Medulla oblongata (tissue), 1 donor: ENCODE measurements around the gene CLSTN1.
"Not testable (repeated sequence)": the region's sequence is repeated elsewhere in the genome, so short reads cannot be mapped to it uniquely, and the experiment has no call there.

Source experiments
- DNase-seq: peaks from one replicate; pipeline ENCODE4 v3.0.0-alpha.2; 2015; ENCODE audit errors: extremely low spot score

Gene CLSTN1

DNA sequence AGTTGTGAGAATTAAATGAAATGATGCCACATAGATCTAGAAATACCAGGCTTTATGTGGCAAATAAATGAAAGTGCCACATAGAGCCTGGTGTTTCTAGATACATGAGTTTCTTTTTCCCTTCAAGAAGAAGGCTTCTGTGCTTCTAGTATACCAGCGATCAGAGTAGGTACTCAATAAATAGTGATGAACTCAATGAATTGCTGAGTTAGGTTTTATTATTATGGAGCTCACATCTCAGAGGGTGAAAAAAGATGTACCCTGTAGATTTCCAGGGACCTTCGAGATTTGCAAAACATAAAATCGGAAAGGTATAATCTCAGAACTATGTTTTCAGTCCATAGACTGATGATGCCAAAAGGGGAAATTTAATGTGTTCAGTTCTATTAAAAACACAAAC is 2.3 kb upstream of the CLSTN1 start:
- DNase-seq, result no peak

DNA sequence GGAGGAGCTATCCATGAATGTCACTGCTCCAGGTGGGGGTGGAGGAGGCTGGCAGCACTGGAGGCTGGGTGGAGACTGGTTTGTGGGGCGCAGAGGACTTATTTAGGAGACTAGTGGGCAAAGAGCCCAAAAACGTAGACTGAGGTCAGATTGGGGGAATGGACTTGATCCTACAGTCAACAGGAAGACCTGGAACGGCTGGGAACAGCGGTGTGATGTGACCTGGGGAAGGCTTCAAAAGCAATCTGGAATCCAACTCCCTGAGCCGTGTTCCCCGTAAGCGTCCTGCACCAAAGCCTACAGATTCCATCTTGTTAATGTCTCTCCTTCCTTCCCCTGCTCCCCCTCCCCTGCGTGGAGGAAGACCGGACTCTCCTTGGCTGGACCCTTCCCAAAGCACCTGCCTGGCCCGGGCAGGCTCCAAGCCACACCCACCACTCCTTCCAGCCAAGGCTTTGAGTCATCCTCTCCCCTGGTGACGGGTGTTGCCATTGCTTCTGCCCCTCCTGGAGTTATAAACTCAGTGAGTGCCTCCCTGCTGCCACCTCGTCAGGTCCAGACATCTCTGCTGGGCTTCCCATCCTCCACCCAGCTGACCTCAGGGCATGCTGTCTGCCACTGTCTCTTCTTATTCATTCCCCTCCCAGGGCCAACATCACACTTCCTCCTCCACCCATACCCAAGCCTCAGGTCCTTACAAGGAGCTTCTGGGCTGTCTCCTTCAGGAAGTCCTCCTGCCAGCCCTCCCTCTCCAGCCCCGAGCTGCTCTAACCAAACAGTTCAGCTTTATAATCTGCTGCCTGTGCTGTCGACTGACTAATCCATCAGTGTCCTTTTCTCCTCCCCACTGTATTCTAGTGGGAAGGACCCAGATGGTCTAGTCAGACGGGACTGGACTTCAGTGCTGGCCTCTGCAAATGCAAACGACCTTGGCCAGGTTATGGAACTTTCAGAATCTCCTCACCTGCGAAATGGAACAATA is 1.6 kb upstream of the CLSTN1 start:
- peak; percentile 59 for DNase-seq

DNA sequence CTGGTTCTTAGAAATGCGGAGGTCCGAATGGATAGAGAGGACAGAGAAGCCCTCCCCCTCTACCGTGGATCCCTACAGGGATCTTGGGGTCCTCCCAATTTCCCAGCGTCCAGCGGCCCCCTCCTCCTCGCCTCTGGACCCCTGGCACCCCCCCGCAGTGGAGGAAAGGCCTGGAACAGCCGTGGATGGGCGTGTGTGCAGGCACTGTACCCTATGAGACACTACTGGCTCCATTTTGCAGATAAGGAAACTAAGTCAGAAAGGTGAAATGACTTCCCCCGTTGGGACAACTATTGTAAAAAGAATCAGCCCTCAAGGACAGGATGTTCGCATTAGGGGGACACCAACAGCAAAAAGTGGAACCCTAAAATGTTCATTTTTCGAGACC is 931 bp upstream of the CLSTN1 start:
- no peak for DNase-seq

DNA sequence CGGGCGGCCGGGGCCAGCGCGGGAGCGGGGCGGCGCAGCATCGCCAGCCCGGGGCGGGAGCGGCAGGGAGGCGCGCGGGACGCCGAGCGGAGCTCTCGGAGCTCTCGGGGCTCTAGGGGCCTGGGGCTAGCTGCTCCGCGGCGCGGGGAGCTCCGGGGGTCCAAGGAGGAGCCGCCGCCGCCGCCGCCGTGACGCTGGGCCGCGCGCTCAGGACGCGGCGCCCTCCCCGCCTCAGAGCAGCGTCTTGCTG is 147 bp downstream of the CLSTN1 start:
- DNase-seq, result no peak

DNA sequence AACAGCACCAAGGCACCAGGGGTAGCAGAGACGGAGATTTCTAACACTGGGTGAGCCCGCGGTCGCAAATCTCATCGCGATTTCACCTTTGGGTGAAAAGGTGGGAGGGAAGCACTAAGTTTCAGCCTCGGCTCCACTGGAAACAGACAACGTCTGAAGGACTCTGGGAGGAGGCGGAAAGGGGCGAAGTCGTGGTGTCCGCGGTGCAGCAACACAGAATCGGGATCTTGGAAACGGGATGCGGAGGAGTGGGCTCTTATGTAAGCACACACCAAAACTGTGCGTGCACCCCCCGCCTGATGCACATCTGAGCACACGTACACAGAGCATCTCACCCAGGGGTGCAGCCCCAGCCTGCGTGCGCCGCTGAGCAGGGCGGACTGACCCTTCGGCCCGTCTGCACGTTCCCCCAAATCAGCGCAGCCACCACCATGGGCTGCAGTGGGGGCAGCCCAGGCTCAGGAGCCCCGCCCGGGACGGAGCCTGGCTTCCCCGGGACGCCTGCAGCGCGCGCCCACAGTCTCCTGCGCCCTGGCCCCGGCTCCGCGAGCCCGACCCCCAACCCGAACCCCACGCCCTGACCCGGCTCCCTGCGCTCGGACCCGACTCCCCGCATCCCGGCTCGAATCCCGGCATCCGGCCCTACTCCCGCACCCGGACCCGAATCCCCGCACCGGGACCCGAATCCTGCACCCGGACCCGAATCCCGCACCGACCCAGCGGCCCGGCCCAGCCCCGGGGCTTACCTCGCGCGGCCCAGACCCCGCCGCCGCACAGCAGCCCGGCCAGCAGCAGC is 670 bp downstream of the CLSTN1 start:
- no peak for DNase-seq

DNA sequence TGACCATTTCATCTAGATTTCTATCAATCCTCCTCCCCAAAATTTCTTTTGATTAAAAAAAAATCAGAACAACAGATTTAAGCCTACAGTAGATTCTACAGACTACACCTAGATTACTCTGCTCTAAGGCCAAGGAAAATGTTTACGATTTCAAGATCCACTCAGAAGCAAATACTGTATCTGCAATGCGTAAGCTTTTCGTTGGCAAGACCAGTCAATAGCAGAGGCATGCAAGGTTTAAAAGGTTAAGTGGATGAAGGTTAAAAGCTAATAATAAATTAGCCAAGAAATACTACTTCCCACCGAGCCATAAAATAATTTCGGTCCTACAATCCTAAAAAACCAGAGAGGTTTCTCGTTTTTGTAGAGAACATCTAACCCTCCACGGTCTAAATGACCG is 1.3 kb downstream of the CLSTN1 start:
- DNase-seq, result no peak

DNA sequence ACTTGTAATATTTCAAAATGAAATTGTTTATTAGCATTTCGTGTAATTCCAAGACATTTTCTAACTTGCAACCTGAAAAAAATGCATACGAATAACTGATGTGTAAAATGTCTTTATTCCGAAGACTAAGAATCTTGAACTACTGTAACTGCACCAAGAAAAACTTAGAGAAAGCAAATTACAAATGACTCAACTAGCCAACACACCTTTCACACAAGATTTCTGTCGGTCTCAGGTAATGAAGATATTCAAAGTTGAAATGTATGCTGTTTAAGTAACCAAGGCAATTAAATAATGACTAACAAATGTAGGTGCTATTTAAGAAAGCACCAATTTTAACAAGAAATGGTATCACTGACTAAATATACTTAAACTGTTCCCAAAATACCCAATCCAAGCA is 2.1 kb downstream of the CLSTN1 start:
- no peak for DNase-seq

DNA sequence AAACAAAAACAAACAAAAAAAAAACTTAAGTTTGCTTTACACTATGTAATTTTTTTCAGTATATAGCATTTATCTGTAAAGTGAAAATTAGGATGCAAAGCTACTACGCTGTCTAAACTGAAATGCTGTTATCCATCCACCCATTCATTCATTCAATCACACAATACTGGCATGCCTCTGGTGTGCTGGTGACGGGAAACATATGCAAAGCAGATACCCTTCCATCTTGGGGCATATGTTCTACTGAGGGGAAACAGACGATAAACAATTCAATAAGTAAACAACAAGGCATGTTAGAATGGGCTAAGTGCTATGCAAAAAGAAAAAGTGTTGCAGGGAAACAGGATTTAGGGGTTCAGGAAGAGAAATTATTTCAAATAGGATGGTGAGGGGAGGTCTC is 3.2 kb downstream of the CLSTN1 start:
- DNase-seq, result no peak

DNA sequence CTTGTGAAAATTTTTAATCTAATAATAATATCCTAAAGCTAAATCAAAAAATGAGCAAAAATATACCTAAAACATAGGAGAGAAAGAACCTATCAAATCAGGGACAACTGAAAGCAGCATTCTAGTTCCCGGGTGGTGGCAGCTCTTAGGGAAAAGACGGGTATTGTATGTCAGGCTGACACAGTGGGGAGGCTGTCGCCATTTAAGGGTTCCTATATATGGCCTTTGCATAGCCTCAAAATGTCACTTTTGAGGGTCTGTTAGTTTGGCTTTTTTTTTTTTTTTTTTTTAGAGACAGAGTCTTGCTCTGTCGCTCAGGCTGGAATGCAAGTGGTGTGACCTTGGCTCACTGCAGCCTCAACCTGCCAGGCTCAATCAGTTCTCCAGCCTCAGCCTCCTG is 6.0 kb downstream of the CLSTN1 start:
- DNase-seq, result no peak

DNA sequence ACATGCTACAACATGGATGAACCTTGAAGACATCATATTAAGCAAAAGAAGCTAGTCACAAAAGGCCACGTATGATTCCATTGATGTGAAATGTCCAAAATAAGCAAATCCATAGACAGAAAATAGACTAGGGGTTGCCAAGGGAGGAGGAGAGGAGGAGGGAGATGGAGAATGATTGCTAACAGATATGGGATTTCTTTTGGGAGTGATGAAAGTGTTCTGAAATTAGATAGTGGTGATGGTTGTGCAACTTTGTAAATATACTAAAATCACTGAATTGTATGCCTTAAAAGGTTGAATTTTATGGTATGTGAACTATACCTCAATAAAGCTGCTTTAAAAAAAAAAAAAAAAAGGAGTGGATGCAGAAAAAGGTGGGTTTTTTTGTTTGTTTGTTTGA is 7.6 kb downstream of the CLSTN1 start:
- no peak for DNase-seq

- no peak for DNase-seq
These were observed 8.6 kb downstream of the CLSTN1 start for GRCh38 chr1:9815150-9815549.

- no peak for DNase-seq
These were observed 9.1 kb downstream of the CLSTN1 start for GRCh38 chr1:9814619-9815018.

DNA sequence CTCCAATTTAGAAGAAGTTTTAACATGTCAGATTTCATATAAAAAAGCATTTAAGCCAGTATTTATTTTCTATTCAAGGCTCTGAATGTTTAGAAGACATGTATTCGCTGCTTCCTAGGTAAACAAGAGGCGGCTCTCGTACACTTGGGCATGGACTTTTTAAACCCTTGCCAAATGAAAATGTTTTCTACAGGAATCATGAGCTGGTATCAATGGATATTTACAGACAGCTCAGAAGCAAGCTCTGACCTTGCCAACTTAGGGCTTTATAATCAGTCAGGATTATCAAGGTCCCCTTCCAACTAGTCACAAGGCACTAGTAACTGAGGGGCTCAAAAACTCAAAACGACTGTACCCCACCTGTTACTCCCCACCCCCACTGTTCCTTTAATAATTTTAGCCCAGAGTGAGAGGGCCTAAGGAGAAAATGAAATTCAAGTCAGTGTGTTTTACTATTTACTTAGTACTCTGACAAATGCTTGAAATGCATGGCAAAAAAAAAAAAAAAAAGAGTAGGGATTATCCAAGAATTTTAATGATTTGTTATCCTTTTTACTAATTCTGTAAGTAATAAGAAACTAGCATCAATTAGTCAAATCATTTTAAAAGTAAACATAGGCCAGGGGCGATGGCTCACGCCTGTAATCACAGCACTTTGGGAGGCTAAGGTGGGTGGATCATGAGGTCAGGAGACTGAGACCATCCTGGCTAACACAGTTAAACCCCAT is 12.4 kb downstream of the CLSTN1 start:
- no peak for DNase-seq

DNA sequence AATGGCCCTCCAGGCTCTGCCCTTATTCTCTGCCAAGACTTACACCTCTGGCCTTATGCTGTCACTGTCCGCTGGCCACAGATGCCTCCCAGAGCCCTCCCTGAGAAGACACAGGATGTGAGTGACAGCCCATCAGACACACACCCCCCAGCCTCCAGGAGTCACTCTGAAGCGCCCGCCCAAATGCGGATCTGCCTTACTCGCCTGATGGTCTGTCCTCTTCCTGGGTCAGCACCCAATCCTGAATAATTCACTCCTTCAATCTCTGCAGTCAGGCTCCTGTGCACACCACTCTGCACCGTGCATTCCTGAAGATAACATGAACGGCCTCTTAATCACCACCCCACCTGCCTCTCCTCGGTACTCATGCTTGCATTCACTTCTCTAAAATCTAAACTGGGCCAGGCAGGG is 14.7 kb downstream of the CLSTN1 start:
- DNase-seq, result no peak

DNA sequence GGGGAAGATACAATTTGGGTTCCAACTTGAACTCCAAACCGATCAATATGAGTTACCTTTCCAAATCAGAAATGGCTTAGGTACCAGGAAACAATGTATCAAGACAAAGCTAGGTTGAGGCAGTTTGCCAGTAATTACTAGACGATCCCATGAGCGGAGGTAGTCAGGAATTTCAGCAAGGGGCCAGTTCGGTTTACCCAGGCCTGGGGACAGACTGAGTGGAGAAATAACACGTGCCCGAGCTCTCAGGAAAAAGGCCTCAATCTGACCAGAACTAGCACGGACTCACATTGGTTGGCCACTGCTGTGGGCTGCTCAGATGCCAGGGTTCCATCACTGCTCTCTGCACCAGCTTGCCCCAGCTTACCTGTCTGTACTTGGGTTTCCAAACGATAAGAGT is 15.3 kb downstream of the CLSTN1 start:
- no peak for DNase-seq

DNA sequence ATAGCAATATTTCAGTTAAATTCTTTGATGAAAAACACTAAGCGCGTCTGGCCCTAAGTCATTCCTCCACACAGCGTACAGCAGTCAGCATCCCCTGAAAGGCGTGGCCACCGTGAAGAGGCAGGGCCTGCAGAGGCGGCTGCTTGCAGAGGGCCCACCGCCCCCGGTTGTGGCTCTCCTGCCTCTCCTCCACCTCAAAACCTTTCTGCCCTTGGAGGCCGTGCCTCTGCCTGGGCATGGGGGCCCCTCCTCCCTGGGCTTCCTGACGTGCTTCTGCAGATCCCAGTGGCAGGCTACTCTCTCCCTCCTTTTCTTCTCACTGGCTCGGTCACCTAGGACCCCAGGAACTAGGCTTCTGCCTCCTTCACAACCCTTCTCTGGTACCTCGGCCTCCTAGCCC is 16.2 kb downstream of the CLSTN1 start:
- DNase-seq, result no peak

DNA sequence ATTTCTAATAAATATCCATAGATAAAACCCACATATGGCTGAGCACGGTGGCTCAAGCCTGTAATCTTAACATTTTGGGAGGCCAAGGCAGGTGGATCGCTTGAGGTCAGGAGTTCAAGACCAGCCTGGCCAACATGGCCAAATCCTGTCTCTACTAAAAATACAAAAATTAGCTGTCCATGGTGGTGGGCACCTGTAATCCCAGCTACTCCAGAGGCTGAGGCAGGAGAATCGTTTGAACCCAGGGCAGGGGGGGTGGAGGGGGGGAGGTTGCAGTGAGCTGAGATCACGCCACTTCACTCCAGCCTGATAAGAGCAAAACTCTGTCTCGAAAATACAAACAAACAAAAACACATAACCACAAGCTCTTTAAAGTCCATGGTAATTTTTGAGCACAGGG is 17.8 kb downstream of the CLSTN1 start:
- not testable (repeated sequence) for DNase-seq

DNA sequence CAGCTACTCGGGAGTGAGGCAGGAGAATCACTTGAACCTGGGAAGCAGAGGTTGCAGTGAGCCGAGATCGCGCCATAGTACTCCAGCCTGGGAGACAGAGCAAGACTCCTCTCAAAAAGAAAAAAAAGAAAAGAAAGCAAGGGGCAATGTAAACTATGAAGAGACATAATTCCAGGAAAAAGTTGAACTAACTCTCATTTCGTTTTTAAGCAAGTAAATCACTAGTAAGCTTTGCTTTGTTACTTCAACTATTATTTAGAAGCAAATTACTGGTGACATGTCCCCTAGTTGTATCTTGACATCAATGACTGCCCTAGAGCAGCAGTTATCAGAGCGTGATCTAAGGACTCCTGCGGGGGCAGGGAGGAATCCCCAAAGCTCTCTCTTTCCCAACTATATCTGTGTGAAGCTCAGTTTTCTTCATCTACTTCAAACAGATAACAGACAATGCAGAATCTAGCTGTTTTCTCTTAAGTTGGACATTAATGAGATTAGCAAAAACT is 18.7 kb downstream of the CLSTN1 start:
- DNase-seq, result no peak

DNA sequence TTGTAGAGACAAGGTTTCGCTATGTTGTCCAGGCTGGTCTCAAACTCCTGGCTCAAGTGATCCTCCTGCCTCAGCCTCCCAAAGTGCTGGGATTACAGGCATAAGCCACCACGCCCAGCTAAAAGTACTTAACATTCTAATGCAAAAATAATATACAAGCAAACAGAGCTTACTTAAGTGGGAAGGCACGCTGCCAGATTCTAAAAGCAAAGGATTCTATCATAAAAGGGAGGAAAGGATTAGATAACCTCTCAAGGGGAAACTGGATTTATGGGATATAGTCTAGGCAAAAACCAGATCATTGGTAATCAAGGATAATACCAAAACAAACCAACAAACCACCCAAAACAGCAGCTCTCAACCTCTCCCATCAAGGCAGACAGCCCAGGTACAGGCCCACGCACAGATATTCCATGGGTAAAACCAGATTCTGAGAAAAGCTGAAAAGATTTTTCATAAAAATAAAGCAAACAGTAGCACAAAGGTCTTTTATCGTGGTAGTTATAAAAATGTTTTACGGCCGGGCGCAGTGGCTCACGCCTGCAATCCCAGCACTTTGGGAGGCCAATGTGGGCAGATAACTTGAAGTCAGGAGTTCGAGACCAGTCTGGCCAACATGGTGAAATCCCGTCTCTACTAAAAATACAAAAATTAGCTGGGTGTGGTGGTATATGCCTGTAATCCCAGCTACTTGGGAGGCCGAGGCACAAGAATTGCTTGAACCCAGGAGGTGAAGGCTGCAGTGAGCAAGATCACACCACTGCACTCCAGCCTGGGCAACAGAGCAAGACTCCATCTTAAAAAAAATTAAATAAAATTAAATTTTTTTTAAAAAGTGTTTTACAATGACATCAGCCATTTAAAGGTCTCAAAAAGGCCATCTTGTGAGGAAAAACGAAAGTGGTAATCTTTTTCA is 20.5 kb downstream of the CLSTN1 start:
- not testable (repeated sequence) for DNase-seq

- DNase-seq, result no peak
These were observed 21.9 kb downstream of the CLSTN1 start for GRCh38 chr1:9801909-9802308.
